ENCODE results near the gene COMP. TPM values are rescaled to one million over a fixed set of nuclear protein-coding genes. Genes with fewer than 3 reads are reported as not detected.

COMP gene
- total and polyA plus RNA-seq, 10 of the 15 experiments (the other 5 are each of a cell fraction or from before 2014, with no cell fraction given), result 0.17 TPM; not detected in 9

- TF ChIP-seq, protein P1, sequence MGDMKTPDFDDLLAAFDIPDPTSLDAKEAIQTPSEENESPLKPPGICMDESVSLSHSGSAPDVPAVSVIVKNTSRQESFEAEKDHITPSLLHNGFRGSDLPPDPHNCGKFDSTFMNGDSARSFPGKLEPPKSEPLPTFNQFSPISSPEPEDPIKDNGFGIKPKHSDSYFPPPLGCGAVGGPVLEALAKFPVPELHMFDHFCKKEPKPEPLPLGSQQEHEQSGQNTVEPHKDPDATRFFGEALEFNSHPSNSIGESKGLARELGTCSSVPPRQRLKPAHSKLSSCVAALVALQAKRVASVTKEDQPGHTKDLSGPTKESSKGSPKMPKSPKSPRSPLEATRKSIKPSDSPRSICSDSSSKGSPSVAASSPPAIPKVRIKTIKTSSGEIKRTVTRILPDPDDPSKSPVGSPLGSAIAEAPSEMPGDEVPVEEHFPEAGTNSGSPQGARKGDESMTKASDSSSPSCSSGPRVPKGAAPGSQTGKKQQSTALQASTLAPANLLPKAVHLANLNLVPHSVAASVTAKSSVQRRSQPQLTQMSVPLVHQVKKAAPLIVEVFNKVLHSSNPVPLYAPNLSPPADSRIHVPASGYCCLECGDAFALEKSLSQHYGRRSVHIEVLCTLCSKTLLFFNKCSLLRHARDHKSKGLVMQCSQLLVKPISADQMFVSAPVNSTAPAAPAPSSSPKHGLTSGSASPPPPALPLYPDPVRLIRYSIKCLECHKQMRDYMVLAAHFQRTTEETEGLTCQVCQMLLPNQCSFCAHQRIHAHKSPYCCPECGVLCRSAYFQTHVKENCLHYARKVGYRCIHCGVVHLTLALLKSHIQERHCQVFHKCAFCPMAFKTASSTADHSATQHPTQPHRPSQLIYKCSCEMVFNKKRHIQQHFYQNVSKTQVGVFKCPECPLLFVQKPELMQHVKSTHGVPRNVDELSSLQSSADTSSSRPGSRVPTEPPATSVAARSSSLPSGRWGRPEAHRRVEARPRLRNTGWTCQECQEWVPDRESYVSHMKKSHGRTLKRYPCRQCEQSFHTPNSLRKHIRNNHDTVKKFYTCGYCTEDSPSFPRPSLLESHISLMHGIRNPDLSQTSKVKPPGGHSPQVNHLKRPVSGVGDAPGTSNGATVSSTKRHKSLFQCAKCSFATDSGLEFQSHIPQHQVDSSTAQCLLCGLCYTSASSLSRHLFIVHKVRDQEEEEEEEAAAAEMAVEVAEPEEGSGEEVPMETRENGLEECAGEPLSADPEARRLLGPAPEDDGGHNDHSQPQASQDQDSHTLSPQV (IDR thresholded peaks at IDR 0.05), result no peak
- TF ChIP-seq FOXM1 (IDR thresholded peaks at IDR 0.05; ENCODE audit: low read depth, low read length) (no peak), MTA2 (IDR thresholded peaks at IDR 0.05; ENCODE audit: low read depth) (no peak)
Measured at GRCh38 chr19:18768046-18768771, 22.9 kb downstream of the COMP start (continued).

GRCh38 chr19:18765224-18765623 lies 25.9 kb downstream of the COMP start:
- Histone ChIP-seq H4K20me1 (ENCODE audit: control insufficient read depth, insufficient read depth) (no peaks in the 10 kb centered on the region), H3K27me3 (replicated peaks in 1 of 2; ENCODE audit: control insufficient read depth in 2 of 2, insufficient read depth in 2 of 2, low read length in 1 of 2) (no peaks in the 10 kb centered on the region), H3K9me3 (replicated peaks; ENCODE audit: control insufficient read depth, insufficient read depth, low read length) (no peaks in the 10 kb centered on the region), H3K79me2 (ENCODE audit: control insufficient read depth, insufficient read depth, low read length) (no peaks in the 10 kb centered on the region), H3K9ac (ENCODE audit: control insufficient read depth, insufficient read depth, low read length) (no peak overlapping the region), H2AFZ (ENCODE audit: control insufficient read depth, low read depth, low read length) (no peak overlapping the region), H3K4me3 (no peak overlapping the region), H3K27ac (ENCODE audit: control insufficient read depth, insufficient read depth) (no peak overlapping the region), H3K4me1 (ENCODE audit: control insufficient read depth, insufficient read depth, low read length) (peaks cover 6% of the 10 kb centered on the region), H3K4me2 (ENCODE audit: control insufficient read depth, insufficient read depth) (no peak overlapping the region), H3K36me3 (ENCODE audit: control insufficient read depth in 2 of 2, insufficient read depth in 2 of 2, low read length in 1 of 2) (no peaks in the 10 kb centered on the region)
- intact Hi-C loops (cut with micrococcal nuclease; ENCODE audit: unreplicated experiment), result no loop called here
- CTCF ChIA-PET, result interaction anchor here (1.5 kb wide), 1 partner anchor 82 kb away, joined by 5 read pairs; no protein-coding TSS in a partner anchor
- in situ Hi-C loops (cut with MboI), result no loop called here
- FAIRE-seq (no peak), ATAC-seq (peak; percentile 62), DNase-seq (ENCODE audit: low read depth, low spot score) (no peak)
- SMC1A ChIA-PET (ENCODE audit: uncharacterized antibody, unreplicated experiment), result no interaction called here
- 26% methylated on average over 8 of the region's 8 CpGs for WGBS (ENCODE audit: insufficient coverage, insufficient replicate concordance, low lambda C conversion rate, missing lambda C conversion rate)
- TF ChIP-seq, protein P2, sequence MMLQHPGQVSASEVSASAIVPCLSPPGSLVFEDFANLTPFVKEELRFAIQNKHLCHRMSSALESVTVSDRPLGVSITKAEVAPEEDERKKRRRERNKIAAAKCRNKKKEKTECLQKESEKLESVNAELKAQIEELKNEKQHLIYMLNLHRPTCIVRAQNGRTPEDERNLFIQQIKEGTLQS (IDR thresholded peaks at IDR 0.05; ENCODE audit: borderline replicate concordance, extremely low read depth, low read depth, low read length), result no peak
- TF ChIP-seq, protein P3, sequence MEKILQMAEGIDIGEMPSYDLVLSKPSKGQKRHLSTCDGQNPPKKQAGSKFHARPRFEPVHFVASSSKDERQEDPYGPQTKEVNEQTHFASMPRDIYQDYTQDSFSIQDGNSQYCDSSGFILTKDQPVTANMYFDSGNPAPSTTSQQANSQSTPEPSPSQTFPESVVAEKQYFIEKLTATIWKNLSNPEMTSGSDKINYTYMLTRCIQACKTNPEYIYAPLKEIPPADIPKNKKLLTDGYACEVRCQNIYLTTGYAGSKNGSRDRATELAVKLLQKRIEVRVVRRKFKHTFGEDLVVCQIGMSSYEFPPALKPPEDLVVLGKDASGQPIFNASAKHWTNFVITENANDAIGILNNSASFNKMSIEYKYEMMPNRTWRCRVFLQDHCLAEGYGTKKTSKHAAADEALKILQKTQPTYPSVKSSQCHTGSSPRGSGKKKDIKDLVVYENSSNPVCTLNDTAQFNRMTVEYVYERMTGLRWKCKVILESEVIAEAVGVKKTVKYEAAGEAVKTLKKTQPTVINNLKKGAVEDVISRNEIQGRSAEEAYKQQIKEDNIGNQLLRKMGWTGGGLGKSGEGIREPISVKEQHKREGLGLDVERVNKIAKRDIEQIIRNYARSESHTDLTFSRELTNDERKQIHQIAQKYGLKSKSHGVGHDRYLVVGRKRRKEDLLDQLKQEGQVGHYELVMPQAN (conservative IDR thresholded peaks at IDR 0.05), result no peak
- TF ChIP-seq SPI1 (IDR thresholded peaks at IDR 0.05; ENCODE audit: borderline replicate concordance, insufficient read depth, low read depth, low read length), result peak; percentile 41; the same call in 1 of the 2 replicates
- TF ChIP-seq TCF12 (IDR thresholded peaks at IDR 0.05; ENCODE audit: low read depth, low read length), result 0 out of 2 replicates have a peak, but pooled peaks have one; percentile 19
- TF ChIP-seq BMI1 (IDR thresholded peaks at IDR 0.05; ENCODE audit: borderline replicate concordance), result no peak
- RAD21 ChIA-PET (ENCODE audit: unreplicated experiment), result interaction anchor here (1.0 kb wide), 1 partner anchor 41 kb away, joined by 3 read pairs; no protein-coding TSS in a partner anchor
- BruUV-seq (replicated peaks), result no TSS peak
- POLR2A ChIA-PET, result no interaction called here

Measured in GM12878 (cell line).